Measurements from ENCODE around the gene PARD3B. TPM values are rescaled to one million over a fixed set of nuclear protein-coding genes. Genes with fewer than 3 reads are reported as not detected.

Gene PARD3B
- total RNA-seq, 1 experiment from 2014 or later, result 6.4 TPM

DNA sequence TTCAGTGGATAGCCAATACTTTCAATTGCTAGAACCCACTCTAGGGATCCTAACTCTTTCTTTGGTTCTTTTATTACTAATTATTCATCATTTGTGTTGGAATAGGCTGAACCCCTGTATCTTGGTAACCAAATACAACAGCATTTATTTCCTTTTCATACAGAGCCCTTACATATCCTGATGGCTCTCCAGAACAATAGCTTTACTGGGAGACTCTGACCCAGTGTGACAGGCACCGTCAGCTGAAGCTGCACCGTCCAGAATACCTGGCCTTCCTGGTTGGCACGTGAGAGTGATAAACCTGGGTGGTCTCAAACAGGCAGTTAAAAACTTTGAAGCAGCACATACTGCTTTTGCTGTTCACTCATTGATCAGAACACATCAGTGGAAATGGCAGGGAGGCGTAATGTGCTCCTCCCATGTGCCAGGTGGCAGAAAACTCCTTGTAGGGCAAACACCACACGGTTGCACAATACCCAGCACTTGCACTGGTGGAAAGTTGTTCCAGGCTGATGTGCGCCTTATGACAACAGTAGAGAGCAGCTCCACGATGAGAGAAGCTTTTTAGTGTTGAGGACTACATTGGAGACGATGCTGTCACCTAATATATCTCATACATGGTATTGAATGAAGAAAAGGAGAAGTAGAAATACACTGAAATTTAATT lies 456.2 kb downstream of the PARD3B start:
- TF ChIP-seq CTCF (conservative IDR thresholded peaks at IDR 0.05), result no peak
- Histone ChIP-seq H3K79me2 (ENCODE audit: insufficient read depth, low read length) (no peaks in the 10 kb centered on the region), H3K18ac (ENCODE audit: insufficient read length, low read depth, low read length) (no peak overlapping the region), H3K4me2 (ENCODE audit: insufficient read depth, insufficient read length, low read length) (no peak overlapping the region), H3K56ac (ENCODE audit: insufficient read length, low read depth, low read length) (no peak overlapping the region), H3K9ac (ENCODE audit: extremely low read depth, insufficient read length, low read length) (no peak overlapping the region), H2BK120ac (ENCODE audit: low read depth, low read length, poor library complexity, severe bottlenecking) (no peak overlapping the region), H2BK20ac (ENCODE audit: low read depth, low read length, poor library complexity, severe bottlenecking) (no peak overlapping the region), H2BK5ac (ENCODE audit: insufficient read length, low read length) (no peak overlapping the region), H3K4me1 (ENCODE audit: insufficient read depth, low read length) (no peaks in the 10 kb centered on the region; the same call in 1 of the 2 replicates), H4K91ac (ENCODE audit: insufficient read length, low read depth, low read length) (no peak overlapping the region), H2BK12ac (ENCODE audit: insufficient read length, low read depth, low read length) (no peak overlapping the region), H2AFZ (ENCODE audit: low read length) (no peak overlapping the region), H4K20me1 (ENCODE audit: control insufficient read depth, insufficient read depth, insufficient read length) (no peaks in the 10 kb centered on the region), H4K8ac (replicated peaks; ENCODE audit: insufficient read length, low read depth, low read length) (no peak overlapping the region), H3K27me3 (ENCODE audit: insufficient read depth, low read length) (no peaks in the 10 kb centered on the region), H2AK5ac (ENCODE audit: insufficient read length, low read length) (no peak overlapping the region), H3K14ac (ENCODE audit: insufficient read depth, low read length) (no peak overlapping the region), H3K27ac (ENCODE audit: insufficient read length, low read depth, low read length) (no peak overlapping the region), H3K9me3 (ENCODE audit: control insufficient read depth, low read depth, low read length) (no peaks in the 10 kb centered on the region), H3K4ac (ENCODE audit: low read depth, low read length) (no peak overlapping the region), H3K23me2 (ENCODE audit: insufficient read length, low read depth, low read length, poor library complexity, severe bottlenecking) (no peaks in the 10 kb centered on the region), H4K5ac (ENCODE audit: insufficient read length, low read depth, low read length) (no peak overlapping the region), H3T11ph (ENCODE audit: low read length) (no peak overlapping the region), H3K79me1 (ENCODE audit: insufficient read depth, low read depth, low read length, poor library complexity, severe bottlenecking) (no peaks in the 10 kb centered on the region), H3K23ac (ENCODE audit: insufficient read length, low read depth, low read length) (no peak overlapping the region), H2BK15ac (ENCODE audit: low read depth, low read length) (no peak overlapping the region)
- WGBS (ENCODE audit: extremely low coverage, insufficient read length, low lambda C conversion rate), result no CpG with 5 or more reads among the region's 8 CpGs
- Mint-ChIP-seq H3K27ac (no peak overlapping the region), H3K27me3 (ENCODE audit: low read depth) (no peaks in the 10 kb centered on the region), H3K4me3 (no peak overlapping the region), H3K4me1 (peaks cover 3 to 5% of the 10 kb centered on the region in 2 experiments; a peak in 3 of 4 replicates), H3K9me3 (peaks cover 0 to 3% of the 10 kb centered on the region in 2 experiments; a peak in 2 of 5 replicates), H3K36me3 (ENCODE audit: insufficient read depth in 1 of 3, low read depth in 3 of 3) (peaks cover 3 to 6% (median 3%) of the 10 kb centered on the region in 3 experiments; a peak in 3 of 7 replicates)
- DNase-seq, result no peak

Measured in H9 (cell line).